Measurements from ENCODE around the gene RGS11. TPM values are rescaled to one million over a fixed set of nuclear protein-coding genes. Genes with fewer than 3 reads are reported as not detected.

The RGS11 gene
- total RNA-seq, 2 donors from 2014 or later: 2.9 to 4.0 TPM

GRCh38 chr16:263182-263774 is 12.5 kb downstream of the RGS11 start:
- no peaks in the 10 kb centered on the region for H3K9me3 ChIP-seq
- no peak overlapping the region for H3K9ac ChIP-seq (ENCODE audit: low read depth in 2 of 2, low read length in 2 of 2)
- H3K27ac ChIP-seq: no peak overlapping the region
- intact Hi-C loops (cut with DNase I): no loop called here
- H3K27me3 ChIP-seq: no peaks in the 10 kb centered on the region
- no peak for DNase-seq
- no peaks in the 10 kb centered on the region for H3K4me1 ChIP-seq
- H3K36me3 ChIP-seq: peaks cover 4% of the 10 kb centered on the region
- no peak overlapping the region for H3K4me3 ChIP-seq
- no peak for TF ChIP-seq CTCF (IDR thresholded peaks at IDR 0.05)

- peaks cover 4% of the 10 kb centered on the region for H3K36me3 ChIP-seq
Measured at GRCh38 chr16:262121-262745, 13.5 kb downstream of the RGS11 start.

GRCh38 chr16:261031-261691 is 14.6 kb downstream of the RGS11 start:
- Histone ChIP-seq H3K27me3 (no peaks in the 10 kb centered on the region), H3K9ac (ENCODE audit: low read depth in 2 of 2, low read length in 2 of 2) (no peak overlapping the region), H3K36me3 (peaks cover 4% of the 10 kb centered on the region), H3K4me1 (no peaks in the 10 kb centered on the region), H3K9me3 (no peaks in the 10 kb centered on the region), H3K4me3 (no peak overlapping the region), H3K27ac (no peak overlapping the region)
- intact Hi-C loops (cut with DNase I): no loop called here
- TF ChIP-seq CTCF (IDR thresholded peaks at IDR 0.05): no peak
- no peak for DNase-seq

More at GRCh38 chr16:262121-262745, 13.5 kb downstream of the RGS11 start:
- no peak for DNase-seq
- Histone ChIP-seq H3K9ac (ENCODE audit: low read depth in 2 of 2, low read length in 2 of 2) (no peak overlapping the region), H3K9me3 (no peaks in the 10 kb centered on the region), H3K27ac (no peak overlapping the region), H3K4me3 (no peak overlapping the region), H3K4me1 (no peaks in the 10 kb centered on the region), H3K27me3 (no peaks in the 10 kb centered on the region)
- intact Hi-C loops (cut with DNase I): no loop called here
- TF ChIP-seq CTCF (IDR thresholded peaks at IDR 0.05): no peak

GRCh38 chr16:260326-260725 is 15.4 kb downstream of the RGS11 start:
- no peaks in the 10 kb centered on the region for H3K27me3 ChIP-seq

GRCh38 chr16:259814-260253 is 15.9 kb downstream of the RGS11 start:
- intact Hi-C loops (cut with DNase I): no loop called here
- Histone ChIP-seq H3K9me3 (no peaks in the 10 kb centered on the region), H3K27me3 (no peaks in the 10 kb centered on the region), H3K27ac (no peak overlapping the region), H3K36me3 (peaks cover 4% of the 10 kb centered on the region), H3K4me3 (no peak overlapping the region), H3K9ac (ENCODE audit: low read depth in 2 of 2, low read length in 2 of 2) (no peak overlapping the region), H3K4me1 (no peaks in the 10 kb centered on the region)
- no peak for TF ChIP-seq CTCF (IDR thresholded peaks at IDR 0.05)
- DNase-seq: no peak

More at GRCh38 chr16:260326-260725, 15.4 kb downstream of the RGS11 start:
- no peak overlapping the region for H3K9ac ChIP-seq (ENCODE audit: low read depth in 2 of 2, low read length in 2 of 2)
- no peak for DNase-seq
- H3K36me3 ChIP-seq: peaks cover 4% of the 10 kb centered on the region
- H3K27ac ChIP-seq: no peak overlapping the region
- intact Hi-C loops (cut with DNase I): no loop called here
- no peak for TF ChIP-seq CTCF (IDR thresholded peaks at IDR 0.05)
- no peaks in the 10 kb centered on the region for H3K4me1 ChIP-seq
- no peak overlapping the region for H3K4me3 ChIP-seq
- no peaks in the 10 kb centered on the region for H3K9me3 ChIP-seq
